ENCODE results near the gene FGF12.

- TF ChIP-seq, protein P1, sequence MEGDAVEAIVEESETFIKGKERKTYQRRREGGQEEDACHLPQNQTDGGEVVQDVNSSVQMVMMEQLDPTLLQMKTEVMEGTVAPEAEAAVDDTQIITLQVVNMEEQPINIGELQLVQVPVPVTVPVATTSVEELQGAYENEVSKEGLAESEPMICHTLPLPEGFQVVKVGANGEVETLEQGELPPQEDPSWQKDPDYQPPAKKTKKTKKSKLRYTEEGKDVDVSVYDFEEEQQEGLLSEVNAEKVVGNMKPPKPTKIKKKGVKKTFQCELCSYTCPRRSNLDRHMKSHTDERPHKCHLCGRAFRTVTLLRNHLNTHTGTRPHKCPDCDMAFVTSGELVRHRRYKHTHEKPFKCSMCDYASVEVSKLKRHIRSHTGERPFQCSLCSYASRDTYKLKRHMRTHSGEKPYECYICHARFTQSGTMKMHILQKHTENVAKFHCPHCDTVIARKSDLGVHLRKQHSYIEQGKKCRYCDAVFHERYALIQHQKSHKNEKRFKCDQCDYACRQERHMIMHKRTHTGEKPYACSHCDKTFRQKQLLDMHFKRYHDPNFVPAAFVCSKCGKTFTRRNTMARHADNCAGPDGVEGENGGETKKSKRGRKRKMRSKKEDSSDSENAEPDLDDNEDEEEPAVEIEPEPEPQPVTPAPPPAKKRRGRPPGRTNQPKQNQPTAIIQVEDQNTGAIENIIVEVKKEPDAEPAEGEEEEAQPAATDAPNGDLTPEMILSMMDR (IDR thresholded peaks at IDR 0.05 in 4 of 5, conservative IDR thresholded peaks at IDR 0.05 in 1 of 5): no peak
- no peak for TF ChIP-seq POLR2A (IDR thresholded peaks at IDR 0.05)
These were observed 477.8 kb downstream of the FGF12 start for GRCh38 chr3:192249516-192249915.
